IMR-90 (cell line): Measurements from ENCODE around the gene NUP205.

Experiments used
- CEBPB ChIP-seq: IDR thresholded peaks from 2 replicates; pipeline ENCODE4 v1.6.1; 2012; ENCODE audit warnings: low read depth, low read length, improper control_type of control experiment
- CHD1 ChIP-seq: IDR thresholded peaks from 2 replicates; pipeline ENCODE4 v1.6.1; 2012; ENCODE audit warnings: low read depth, low read length, improper control_type of control experiment
- CTCF ChIP-seq: conservative IDR thresholded peaks from 2 replicates; pipeline ENCODE4 v1.5.1; 2012; ENCODE audit warnings: mild to moderate bottlenecking, low read depth, low read length, improper control_type of control experiment
- MAFK ChIP-seq: IDR thresholded peaks from 2 replicates; pipeline ENCODE4 v1.6.1; 2012; ENCODE audit warnings: low read depth, low read length, improper control_type of control experiment
- MAZ ChIP-seq: IDR thresholded peaks from 2 replicates; pipeline ENCODE4 v1.6.1; 2012; ENCODE audit warnings: low read depth, mild to moderate bottlenecking, low read length, improper control_type of control experiment, moderate library complexity, borderline replicate concordance
- MXI1 ChIP-seq: IDR thresholded peaks from 2 replicates; pipeline ENCODE4 v1.6.1; 2012; ENCODE audit warnings: low read depth, mild to moderate bottlenecking, low read length, moderate library complexity, borderline replicate concordance
- POLR2A ChIP-seq: IDR thresholded peaks from 2 replicates; pipeline ENCODE4 v1.6.1; 2012; ENCODE audit warnings: mild to moderate bottlenecking, low read depth, low read length
- RAD21 ChIP-seq: IDR thresholded peaks from 2 replicates; pipeline ENCODE4 v1.6.1; 2012; ENCODE audit warnings: low read length, improper control_type of control experiment
- RFX5 ChIP-seq: IDR thresholded peaks from 2 replicates; pipeline ENCODE4 v1.8.0; 2012; ENCODE audit warnings: low read depth, mild to moderate bottlenecking, low read length, moderate library complexity
- SMC3 ChIP-seq: fragments of 150-350 bp; IDR thresholded peaks from 2 replicates; pipeline ENCODE4 v1.6.1; 2016; ENCODE audit warnings: low read depth, mild to moderate bottlenecking, antibody characterized with exemption, low read length, moderate library complexity
- TF ChIP-seq, protein P1 (sequence below): fragments of 150-350 bp; IDR thresholded peaks from 2 replicates; pipeline ENCODE4 v1.6.1; 2017; ENCODE audit warnings: mild to moderate bottlenecking, antibody characterized with exemption, low read length, low read depth

DNA sequence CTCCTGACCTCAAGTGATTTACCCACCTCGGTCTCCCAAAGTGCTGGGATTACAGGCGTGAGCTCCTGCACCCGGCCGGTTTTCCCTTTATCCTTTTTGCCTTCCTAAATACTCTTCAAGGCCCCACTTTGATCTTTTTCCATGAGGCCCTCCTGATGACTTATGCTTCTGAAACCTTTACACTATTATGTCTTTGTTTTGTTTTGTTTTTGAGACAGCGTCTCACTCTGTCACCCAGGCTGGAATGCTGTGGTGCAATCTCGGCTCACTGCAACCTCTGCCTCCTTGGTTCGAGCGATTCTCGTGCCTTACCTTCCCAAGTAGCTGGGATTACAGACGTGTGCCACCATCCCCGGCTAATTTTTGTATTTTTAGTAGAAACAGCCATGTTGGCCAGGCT is 108.4 kb downstream of the NUP205 start:
- no peak for TF ChIP-seq CTCF
- TF ChIP-seq MAZ: no peak
- no peak for TF ChIP-seq POLR2A
- no peak for TF ChIP-seq RAD21
- TF ChIP-seq CEBPB: peak; percentile 82
- no peak for TF ChIP-seq CHD1
- no peak for TF ChIP-seq SMC3
- no peak for TF ChIP-seq RFX5
- TF ChIP-seq MAFK: no peak
- no peak for TF ChIP-seq MXI1
- TF ChIP-seq, protein P1, sequence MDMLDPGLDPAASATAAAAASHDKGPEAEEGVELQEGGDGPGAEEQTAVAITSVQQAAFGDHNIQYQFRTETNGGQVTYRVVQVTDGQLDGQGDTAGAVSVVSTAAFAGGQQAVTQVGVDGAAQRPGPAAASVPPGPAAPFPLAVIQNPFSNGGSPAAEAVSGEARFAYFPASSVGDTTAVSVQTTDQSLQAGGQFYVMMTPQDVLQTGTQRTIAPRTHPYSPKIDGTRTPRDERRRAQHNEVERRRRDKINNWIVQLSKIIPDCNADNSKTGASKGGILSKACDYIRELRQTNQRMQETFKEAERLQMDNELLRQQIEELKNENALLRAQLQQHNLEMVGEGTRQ: no peak
